Loucy (cell line): ENCODE data around the gene DYNC1LI1.
"Not testable (repeated sequence)": the region's sequence is repeated elsewhere in the genome, so short reads cannot be mapped to it uniquely, and the experiment has no call there.

Experiments
- H2AFZ ChIP-seq: fragments of 200-600 bp; sonication (generic); 2 replicates; pipeline ENCODE4 v1.6.0; 2016; ENCODE audit warnings: antibody characterized with exemption, mild to moderate bottlenecking, low read length, moderate library complexity
- H3F3A ChIP-seq: fragments of 200-600 bp; 2 replicates; pipeline ENCODE4 v1.6.0; 2016; ENCODE audit warnings: antibody characterized with exemption, low read depth, mild to moderate bottlenecking
- H3K27me3 ChIP-seq: fragments of 200-600 bp; sonication (generic); 2 replicates; pipeline ENCODE4 v1.6.1; 2014; ENCODE audit warnings: low read length, mild to moderate bottlenecking; ENCODE audit not compliant: insufficient read depth, poor library complexity, severe bottlenecking
- H3K36me3 ChIP-seq: fragments of 200-600 bp; sonication (generic); 2 replicates; pipeline ENCODE4 v1.6.1; 2016; ENCODE audit warnings: low read length; ENCODE audit not compliant: insufficient read depth
- H3K4me1 ChIP-seq: fragments of 200-600 bp; sonication (generic); 2 replicates; pipeline ENCODE4 v1.5.1; 2014; ENCODE audit warnings: low read length, mild to moderate bottlenecking; ENCODE audit not compliant: insufficient read depth, poor library complexity, severe bottlenecking
- H3K4me2 ChIP-seq: fragments of 200-600 bp; sonication (generic); 2 replicates; pipeline ENCODE4 v1.6.0; 2014; ENCODE audit warnings: antibody characterized with exemption, low read length, low read depth, mild to moderate bottlenecking; ENCODE audit not compliant: poor library complexity, severe bottlenecking
- H3K4me3 ChIP-seq: fragments of 200-600 bp; sonication (generic); 2 replicates; pipeline ENCODE4 v1.5.1; 2014; ENCODE audit warnings: low read length, mild to moderate bottlenecking, mixed read lengths; ENCODE audit not compliant: poor library complexity, severe bottlenecking
- H3K79me2 ChIP-seq: fragments of 200-600 bp; sonication (generic); 2 replicates; pipeline ENCODE4 v1.6.1; 2014; ENCODE audit warnings: low read length; ENCODE audit not compliant: insufficient read depth
- H3K9ac ChIP-seq: fragments of 200-600 bp; sonication (generic); 2 replicates; pipeline ENCODE4 v1.6.0; 2014; ENCODE audit warnings: mild to moderate bottlenecking, low read depth, low read length, moderate library complexity; ENCODE audit not compliant: poor library complexity, severe bottlenecking
- H3K9me2 ChIP-seq: fragments of 200-600 bp; sonication (generic); replicated peaks from 2 replicates; pipeline ENCODE4 v1.6.1; 2016; ENCODE audit warnings: low read depth, low read length, mixed read lengths
- H3K9me3 ChIP-seq: fragments of 200-600 bp; sonication (generic); 2 replicates; pipeline ENCODE4 v1.6.1; 2014; ENCODE audit warnings: mild to moderate bottlenecking, antibody characterized with exemption, low read length, low read depth; ENCODE audit not compliant: insufficient read depth
- H4K20me1 ChIP-seq: fragments of 200-600 bp; sonication (generic); 2 replicates; pipeline ENCODE4 v1.6.0; 2014; ENCODE audit warnings: antibody characterized with exemption, low read length, mild to moderate bottlenecking; ENCODE audit not compliant: insufficient read depth, poor library complexity, severe bottlenecking
- EZH2phosphoT487 ChIP-seq: fragments of 200-600 bp; IDR thresholded peaks from 2 replicates; pipeline ENCODE4 v1.6.1; 2018; ENCODE audit warnings: antibody characterized with exemption, mild to moderate bottlenecking, moderate library complexity, borderline replicate concordance
- TF ChIP-seq, protein P1 (sequence below): fragments of 200-600 bp; sonication (generic); conservative IDR thresholded peaks from 2 replicates; pipeline ENCODE4 v1.5.1; 2014; ENCODE audit warnings: mild to moderate bottlenecking, antibody characterized with exemption, low read length

Gene DYNC1LI1

GRCh38 chr3:32584660-32585059 lies 14.0 kb upstream of the DYNC1LI1 start:
- H3K4me3 ChIP-seq: no peak overlapping the region
- H3K27me3 ChIP-seq: no peaks in the 10 kb centered on the region
- H3K36me3 ChIP-seq: no peaks in the 10 kb centered on the region
- no peaks in the 10 kb centered on the region for H4K20me1 ChIP-seq
- TF ChIP-seq, protein P1, sequence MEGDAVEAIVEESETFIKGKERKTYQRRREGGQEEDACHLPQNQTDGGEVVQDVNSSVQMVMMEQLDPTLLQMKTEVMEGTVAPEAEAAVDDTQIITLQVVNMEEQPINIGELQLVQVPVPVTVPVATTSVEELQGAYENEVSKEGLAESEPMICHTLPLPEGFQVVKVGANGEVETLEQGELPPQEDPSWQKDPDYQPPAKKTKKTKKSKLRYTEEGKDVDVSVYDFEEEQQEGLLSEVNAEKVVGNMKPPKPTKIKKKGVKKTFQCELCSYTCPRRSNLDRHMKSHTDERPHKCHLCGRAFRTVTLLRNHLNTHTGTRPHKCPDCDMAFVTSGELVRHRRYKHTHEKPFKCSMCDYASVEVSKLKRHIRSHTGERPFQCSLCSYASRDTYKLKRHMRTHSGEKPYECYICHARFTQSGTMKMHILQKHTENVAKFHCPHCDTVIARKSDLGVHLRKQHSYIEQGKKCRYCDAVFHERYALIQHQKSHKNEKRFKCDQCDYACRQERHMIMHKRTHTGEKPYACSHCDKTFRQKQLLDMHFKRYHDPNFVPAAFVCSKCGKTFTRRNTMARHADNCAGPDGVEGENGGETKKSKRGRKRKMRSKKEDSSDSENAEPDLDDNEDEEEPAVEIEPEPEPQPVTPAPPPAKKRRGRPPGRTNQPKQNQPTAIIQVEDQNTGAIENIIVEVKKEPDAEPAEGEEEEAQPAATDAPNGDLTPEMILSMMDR: no peak
- no peak for TF ChIP-seq EZH2phosphoT487
- no peaks in the 10 kb centered on the region for H3F3A ChIP-seq
- H3K4me1 ChIP-seq: no peaks in the 10 kb centered on the region
- no peaks in the 10 kb centered on the region for H3K9me3 ChIP-seq
- H3K4me2 ChIP-seq: no peak overlapping the region
- no peak overlapping the region for H3K9ac ChIP-seq
- H3K79me2 ChIP-seq: no peaks in the 10 kb centered on the region
- H2AFZ ChIP-seq: no peak overlapping the region
- no peaks in the 10 kb centered on the region for H3K9me2 ChIP-seq

- Histone ChIP-seq H3K9ac (no peak overlapping the region), H3F3A (no peaks in the 10 kb centered on the region), H3K4me1 (no peaks in the 10 kb centered on the region), H2AFZ (no peak overlapping the region), H3K27me3 (no peaks in the 10 kb centered on the region), H3K4me2 (no peak overlapping the region), H4K20me1 (no peaks in the 10 kb centered on the region), H3K9me3 (no peaks in the 10 kb centered on the region), H3K9me2 (no peaks in the 10 kb centered on the region), H3K36me3 (no peaks in the 10 kb centered on the region), H3K79me2 (no peaks in the 10 kb centered on the region), H3K4me3 (no peak overlapping the region)
- TF ChIP-seq EZH2phosphoT487: no peak
- TF ChIP-seq, protein P1: no peak
Measured at GRCh38 chr3:32583708-32584107, 13.1 kb upstream of the DYNC1LI1 start.

GRCh38 chr3:32578669-32579068 lies 8.0 kb upstream of the DYNC1LI1 start:
- H3K4me1 ChIP-seq, H3K9me3 ChIP-seq, H3K36me3 ChIP-seq, H3K4me2 ChIP-seq, H3K9ac ChIP-seq, H4K20me1 ChIP-seq, H3K9me2 ChIP-seq, H2AFZ ChIP-seq, H3K4me3 ChIP-seq, H3K79me2 ChIP-seq, H3K27me3 ChIP-seq, H3F3A ChIP-seq: not testable (repeated sequence)
